IMR-90 (cell line): ENCODE measurements around the gene ZNF17. TPM values are rescaled to one million over a fixed set of nuclear protein-coding genes. Genes with fewer than 3 reads are reported as not detected.
A peak's percentile ranks its signal among the peaks of the same experiment; 100 is the strongest.

ENCODE experiments used
- ATAC-seq: fragments of 200-7000 bp; cut with Tn5 transposase; 2 replicates; pipeline ENCODE4 v1.9.1; 2020; ENCODE audit warnings: low read depth, mild to moderate bottlenecking, moderate library complexity
- Bru-seq: library from RNA; stranded (reverse); fragments of 400-500 nt; gene quantifications from one replicate; lab custom pipeline; 2021; lab: Mats Ljungman, UMichigan
- BruChase-seq, 2 experiments: library from RNA; stranded (reverse); fragments of 400-500 nt; gene quantifications; one replicate each; lab custom pipeline; 2021; lab: Mats Ljungman, UMichigan
- BruUV-seq: library from RNA; stranded (reverse); fragments of 400-500 nt; replicated peaks from 2 replicates; lab custom pipeline; 2021; lab: Mats Ljungman, UMichigan
- CTCF ChIA-PET: fragments of 300-600 bp; formaldehyde crosslinking; extraction: SDS; loops from one replicate; lab custom pipeline; 2021; ENCODE audit warnings: antibody characterized with exemption; lab: Yijun Ruan, JAX
- POLR2A ChIA-PET: fragments of 300-600 bp; sonication (Branson Sonifier 250); formaldehyde crosslinking; loops from one replicate; lab custom pipeline; 2022; ENCODE audit warnings: antibody characterized with exemption; ENCODE audit not compliant: unreplicated experiment; lab: Charles Lee
- DNase-seq: peaks from one replicate; pipeline ENCODE4 v3.0.0; 2013
- H2AFZ ChIP-seq: replicated peaks from 2 replicates; pipeline ENCODE3; 2013; ENCODE audit warnings: low read length, mild to moderate bottlenecking; ENCODE audit not compliant: poor library complexity
- H2AK5ac ChIP-seq: 2 replicates; pipeline ENCODE4 v1.6.1; 2013; ENCODE audit warnings: low read depth, low read length, inconsistent platforms
- H2AK9ac ChIP-seq: replicated peaks from 2 replicates; pipeline ENCODE3; 2013; ENCODE audit warnings: mild to moderate bottlenecking, low read depth, low read length, moderate library complexity; ENCODE audit not compliant: poor library complexity
- H2BK120ac ChIP-seq: 2 replicates; pipeline ENCODE4 v1.6.1; 2013; ENCODE audit warnings: low read depth, low read length, inconsistent platforms
- H2BK15ac ChIP-seq: 3 replicates; pipeline ENCODE4 v1.6.1; 2013; ENCODE audit warnings: low read depth, low read length, inconsistent platforms
- H2BK20ac ChIP-seq: 2 replicates; pipeline ENCODE4 v1.6.1; 2013; ENCODE audit warnings: low read depth, mild to moderate bottlenecking, inconsistent platforms, low read length, moderate library complexity
- H2BK5ac ChIP-seq: 2 replicates; pipeline ENCODE4 v1.6.1; 2013; ENCODE audit warnings: mild to moderate bottlenecking, low read depth, low read length, inconsistent platforms; ENCODE audit not compliant: poor library complexity, severe bottlenecking
- H3K14ac ChIP-seq: replicated peaks from 2 replicates; pipeline ENCODE4 v1.6.1; 2013; ENCODE audit warnings: low read depth, low read length, inconsistent platforms
- H3K18ac ChIP-seq: 2 replicates; pipeline ENCODE4 v1.6.1; 2013; ENCODE audit warnings: low read depth, low read length, control low read depth
- H3K23ac ChIP-seq: 2 replicates; pipeline ENCODE4 v1.6.1; 2013; ENCODE audit warnings: low read depth, low read length, inconsistent platforms
- H3K27ac ChIP-seq: 2 replicates; pipeline ENCODE4 v1.5.1; 2013; ENCODE audit warnings: mild to moderate bottlenecking, control low read depth, low read length; ENCODE audit not compliant: insufficient read depth
- H3K27me3 ChIP-seq: 2 replicates; pipeline ENCODE4 v1.6.1; 2013; ENCODE audit warnings: low read length; ENCODE audit not compliant: control insufficient read depth, insufficient read depth
- H3K36me3 ChIP-seq: 2 replicates; pipeline ENCODE4 v1.6.1; 2013; ENCODE audit warnings: low read length, mixed read lengths; ENCODE audit not compliant: control insufficient read depth, insufficient read depth
- H3K4ac ChIP-seq: 2 replicates; pipeline ENCODE4 v1.6.1; 2013; ENCODE audit warnings: low read depth, low read length, inconsistent platforms
- H3K4me1 ChIP-seq: 2 replicates; pipeline ENCODE4 v1.6.1; 2013; ENCODE audit warnings: low read length, mixed read lengths; ENCODE audit not compliant: control insufficient read depth, insufficient read depth
- H3K4me2 ChIP-seq: 2 replicates; pipeline ENCODE4 v1.6.1; 2013; ENCODE audit warnings: low read depth, mild to moderate bottlenecking, control low read depth, low read length, moderate library complexity
- H3K4me3 ChIP-seq: 2 replicates; pipeline ENCODE4 v1.5.1; 2013; ENCODE audit warnings: low read depth, mild to moderate bottlenecking, control low read depth, low read length, moderate library complexity; ENCODE audit not compliant: insufficient read depth
- H3K56ac ChIP-seq: 2 replicates; pipeline ENCODE4 v1.6.1; 2013; ENCODE audit warnings: low read length, inconsistent platforms; ENCODE audit not compliant: insufficient read depth; ENCODE audit errors: extremely low read depth
- H3K79me1 ChIP-seq, 2 experiments: 2 replicates each; pipeline ENCODE4 v1.6.1; 2013; ENCODE audit warnings: low read length in 2 of 2, inconsistent platforms in 1 of 2, low read depth in 1 of 2
- H3K9ac ChIP-seq: 2 replicates; pipeline ENCODE4 v1.6.1; 2013; ENCODE audit warnings: low read depth, low read length, control low read depth
- H3K9me1 ChIP-seq: 2 replicates; pipeline ENCODE4 v1.6.1; 2013; ENCODE audit warnings: low read length, inconsistent platforms; ENCODE audit not compliant: insufficient read depth
- H3K9me3 ChIP-seq: 2 replicates; pipeline ENCODE4 v1.6.1; 2013; ENCODE audit warnings: low read length; ENCODE audit not compliant: control insufficient read depth, insufficient read depth
- H4K20me1 ChIP-seq: 2 replicates; pipeline ENCODE4 v1.6.1; 2013; ENCODE audit warnings: low read length, inconsistent platforms; ENCODE audit not compliant: insufficient read depth
- H4K5ac ChIP-seq: 2 replicates; pipeline ENCODE4 v1.6.1; 2013; ENCODE audit warnings: mild to moderate bottlenecking, low read depth, low read length, control low read depth
- H4K8ac ChIP-seq, 2 experiments: 2 replicates each; pipeline ENCODE4 v1.6.1; 2013; ENCODE audit warnings: low read depth in 2 of 2, low read length in 2 of 2, control low read depth in 1 of 2, inconsistent platforms in 1 of 2
- H4K91ac ChIP-seq: 2 replicates; pipeline ENCODE4 v1.6.1; 2013; ENCODE audit warnings: low read depth, low read length, inconsistent platforms; ENCODE audit not compliant: insufficient read depth
- BHLHE40 ChIP-seq: fragments of 150-350 bp; IDR thresholded peaks from 2 replicates; pipeline ENCODE4 v1.6.1; 2016; ENCODE audit warnings: mild to moderate bottlenecking, low read depth, low read length
- CTCF ChIP-seq: conservative IDR thresholded peaks from 2 replicates; pipeline ENCODE4 v1.5.1; 2012; ENCODE audit warnings: mild to moderate bottlenecking, low read depth, low read length, improper control_type of control experiment
- MXI1 ChIP-seq: IDR thresholded peaks from 2 replicates; pipeline ENCODE4 v1.6.1; 2012; ENCODE audit warnings: low read depth, mild to moderate bottlenecking, low read length, moderate library complexity, borderline replicate concordance
- NFE2L2 ChIP-seq: fragments of 150-350 bp; IDR thresholded peaks from 2 replicates; pipeline ENCODE4 v1.6.1; 2016; ENCODE audit warnings: low read depth, mild to moderate bottlenecking, low read length
- USF2 ChIP-seq: fragments of 150-350 bp; IDR thresholded peaks from 2 replicates; pipeline ENCODE4 v1.6.1; 2017; ENCODE audit warnings: mild to moderate bottlenecking, antibody characterized with exemption, low read length, low read depth
- WGBS, 2 experiments: methylation state at CpG; one replicate each; pipeline versions ENCODE4 v1.1.5 to v1.1.7; 2013; ENCODE audit warnings: missing lambda C conversion rate in 2 of 2; ENCODE audit not compliant: insufficient read length in 1 of 2; ENCODE audit errors: extremely low coverage in 2 of 2; 5-methylcytosine and 5-hydroxymethylcytosine counted together
- dilution Hi-C: fragments of 300-500 bp; cut with HindIII; formaldehyde crosslinking; loops from one replicate; pipeline ENCODE4 v1.14.3; 2018; ENCODE audit warnings: low sequenced_read_pairs; ENCODE audit not compliant: unreplicated experiment
- in situ Hi-C: fragments of 300-500 bp; cut with MboI; formaldehyde crosslinking; loops from 3 replicates; pipeline ENCODE4 v1.14.3; 2019; ENCODE audit warnings: low sequenced_read_pairs, inconsistent platforms, mixed read lengths
- intact Hi-C: fragments of 100-400 bp; cut with micrococcal nuclease; formaldehyde crosslinking; loops from 2 replicates; pipeline ENCODE4 v1.10.0; 2022
- long read RNA-seq: library from polyadenylated mRNA; unstranded; transcript quantifications from one replicate; pipeline ENCODE4 v2.0.0, GENCODE V29; 2021; ENCODE audit not compliant: unreplicated experiment
- polyA plus RNA-seq, 3 experiments: library from polyadenylated mRNA; depleted of rRNA; stranded (reverse); fragments of >200 nt; gene quantifications; 2 replicates each; pipeline ENCODE4 v1.2.3, GENCODE V29; 2012; ENCODE audit warnings: low replicate concordance in 1 of 3
- total RNA-seq: library from RNA; depleted of rRNA; stranded (reverse); fragments of >200 nt; gene quantifications from 2 replicates; pipeline ENCODE4 v1.2.3, GENCODE V29; 2012; rRNA removed

Gene ZNF17
- total RNA-seq (11.7 and 17.4 TPM in 2 replicates), polyA plus RNA-seq (2012; rRNA removed) (3.6 and 4.3 TPM in 2 replicates), Bru-seq, nascent RNA (percentile 78 among the genes with signal in this experiment), BruChase-seq, experiment 1, labeled RNA remaining after a 6-hour chase (percentile 88 among the genes with signal in this experiment), BruChase-seq, experiment 2, labeled RNA remaining after a 2-hour chase (percentile 94 among the genes with signal in this experiment)
- polyA plus RNA-seq (2012; cell fraction: cytosol; rRNA removed): 6.5 and 8.0 TPM in 2 replicates
- polyA plus RNA-seq (2012; cell fraction: nucleus; rRNA removed; ENCODE audit: low replicate concordance): 5.1 and 9.3 TPM in 2 replicates
- long read RNA-seq, partial matches to known transcripts: 0 of 2 reads
- long read RNA-seq, other reads (novel, unspliced or antisense): 0 of 2 reads

- peak within 1 kb of the TSS; percentile 52 for H3K4ac ChIP-seq
- ATAC-seq: peak; percentile 100
- H3K56ac ChIP-seq: peak within 1 kb of the TSS; percentile 55
- no peak within 1 kb of the TSS for H2BK20ac ChIP-seq
- 1% methylated on average over 26 of the region's 55 CpGs; no CpG with 5 or more reads in 1 of the 2 experiments for WGBS, 2 experiments
- peak within 1 kb of the TSS; percentile 76 for H4K5ac ChIP-seq
- peak within 1 kb of the TSS; percentile 48; the same call in 1 of the 2 replicates for H3K14ac ChIP-seq
- peak within 1 kb of the TSS; percentile 92 for H3K4me2 ChIP-seq
- peak within 1 kb of the TSS; percentile 74 for H3K9ac ChIP-seq
- dilution Hi-C loops (no loop called here), in situ Hi-C loops (no loop called here), intact Hi-C loops (no loop called here)
- H2AK9ac ChIP-seq: peak within 1 kb of the TSS; percentile 73
- H3K36me3 ChIP-seq: peaks cover 13% of the 10 kb centered on the region
- H3K9me3 ChIP-seq: no peaks in the 10 kb centered on the region
- peak within 1 kb of the TSS; percentile 95 for H2AFZ ChIP-seq
- TF ChIP-seq NFE2L2 (no peak), CTCF (no peak), MXI1 (peak; percentile 80), BHLHE40 (peak; percentile 73), USF2 (peak; percentile 63)
- peak; percentile 94 for DNase-seq
- peaks cover 3% of the 10 kb centered on the region; the same call in 1 of the 2 replicates for H3K4me1 ChIP-seq
- H3K9me1 ChIP-seq: peaks cover 2% of the 10 kb centered on the region; the same call in 1 of the 2 replicates
- peaks cover 16 to 26% of the 10 kb centered on the region in 2 experiments for H3K79me1 ChIP-seq
- no peak within 1 kb of the TSS for H2BK5ac ChIP-seq
- no peaks in the 10 kb centered on the region for H3K27me3 ChIP-seq
- peak within 1 kb of the TSS; percentile 65 for H3K4me3 ChIP-seq
- ChIA-PET CTCF (interaction anchor here (1.4 kb wide), 1 partner anchor 17 kb away, joined by 3 read pairs; no protein-coding TSS in a partner anchor), POLR2A (no interaction called here)
- H2AK5ac ChIP-seq: no peak within 1 kb of the TSS
- peak within 1 kb of the TSS; percentile 54 for H3K23ac ChIP-seq
- H4K91ac ChIP-seq: peak within 1 kb of the TSS; percentile 34; the same call in 1 of the 2 replicates
- H2BK15ac ChIP-seq: no peak within 1 kb of the TSS
- no peak within 1 kb of the TSS for H2BK120ac ChIP-seq
- no TSS peak for BruUV-seq
- no peak within 1 kb of the TSS for H3K18ac ChIP-seq
- peak within 1 kb of the TSS; percentile 80 to 98 for H4K8ac ChIP-seq
- H4K20me1 ChIP-seq: no peaks in the 10 kb centered on the region
- peak within 1 kb of the TSS; percentile 53 for H3K27ac ChIP-seq
These were observed at the start of gene ZNF17 for GRCh38 chr19:57410877-57411671. TSS of gene ZNF17 (plus strand) at chr19:57411161. CDS start at chr19:57413616, 2,455 bp downstream.
